Activated naive CD8-positive, alpha-beta T cell treated with anti-CD3 and anti-CD28 coated beads, Interleukin-2, amount 10 ng/mL, durations not matched to agents 7 days and 5 days (primary cell): ENCODE results near the gene C6orf89. TPM values are rescaled to one million over a fixed set of nuclear protein-coding genes. Genes with fewer than 3 reads are reported as not detected.
"Not testable (repeated sequence)": the region's sequence is repeated elsewhere in the genome, so short reads cannot be mapped to it uniquely, and the experiment has no call there.

Source experiments
- ATAC-seq: fragments of 150-1000 bp; cut with Tn5 transposase; one replicate; pipeline ENCODE4 v1.10.0; 2021; ENCODE audit warnings: low read depth, moderate library complexity
- POLR2A ChIA-PET: fragments of 350-600 bp; sonication (Branson Sonifier 250); formaldehyde crosslinking; loops from one replicate; lab custom pipeline; 2021; ENCODE audit warnings: antibody characterized with exemption; lab: Charles Lee
- DNase-seq: peaks from one replicate; pipeline ENCODE4 v3.0.0; 2021
- H3K27ac Mint-ChIP-seq: one replicate; pipeline ENCODE4 v1.8.0; 2022; ENCODE audit warnings: mild to moderate bottlenecking, mixed read lengths
- H3K27me3 Mint-ChIP-seq: one replicate; pipeline ENCODE4 v1.8.0; 2022; ENCODE audit warnings: mild to moderate bottlenecking, moderate library complexity, mixed read lengths
- H3K36me3 Mint-ChIP-seq: one replicate; pipeline ENCODE4 v1.8.0; 2021; ENCODE audit warnings: mild to moderate bottlenecking, mixed read lengths
- H3K4me1 Mint-ChIP-seq: one replicate; pipeline ENCODE4 v1.8.0; 2021; ENCODE audit warnings: mixed read lengths
- H3K4me3 Mint-ChIP-seq: one replicate; pipeline ENCODE4 v1.8.0; 2022; ENCODE audit warnings: mild to moderate bottlenecking, moderate library complexity, mixed read lengths
- H3K9me3 Mint-ChIP-seq: one replicate; pipeline ENCODE4 v1.8.0; 2021; ENCODE audit warnings: mixed read lengths
- total RNA-seq, 2 experiments: library from RNA; stranded (reverse); gene quantifications; one replicate each; pipeline ENCODE4 v1.2.3, GENCODE V29; 2021

Gene C6orf89
- total RNA-seq, 2 experiments from 2014 or later, result 45.3 to 46.0 TPM

DNA sequence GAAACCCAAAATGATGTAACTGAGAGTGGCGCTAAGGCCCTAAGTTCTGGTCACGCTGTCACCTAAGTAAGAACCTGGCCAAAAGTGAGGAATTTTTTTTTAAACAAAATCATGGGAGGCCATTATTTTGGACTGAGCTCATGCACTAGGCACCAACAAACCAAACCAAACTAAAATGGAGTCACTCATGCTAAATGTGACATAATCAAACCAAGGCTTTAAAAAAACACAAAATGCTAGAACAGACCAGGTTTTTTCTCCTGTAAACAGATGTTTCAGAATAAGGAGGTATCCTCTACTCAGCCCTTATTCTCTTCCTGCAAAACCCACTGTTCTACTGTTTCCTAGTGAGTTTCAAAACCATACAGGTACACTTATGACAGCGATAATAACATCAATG, 1.1 kb upstream of the C6orf89 start:
- ATAC-seq, result no peak
- H3K27me3 Mint-ChIP-seq, result no peaks in the 10 kb centered on the region
- no peak overlapping the region for H3K4me3 Mint-ChIP-seq

DNA sequence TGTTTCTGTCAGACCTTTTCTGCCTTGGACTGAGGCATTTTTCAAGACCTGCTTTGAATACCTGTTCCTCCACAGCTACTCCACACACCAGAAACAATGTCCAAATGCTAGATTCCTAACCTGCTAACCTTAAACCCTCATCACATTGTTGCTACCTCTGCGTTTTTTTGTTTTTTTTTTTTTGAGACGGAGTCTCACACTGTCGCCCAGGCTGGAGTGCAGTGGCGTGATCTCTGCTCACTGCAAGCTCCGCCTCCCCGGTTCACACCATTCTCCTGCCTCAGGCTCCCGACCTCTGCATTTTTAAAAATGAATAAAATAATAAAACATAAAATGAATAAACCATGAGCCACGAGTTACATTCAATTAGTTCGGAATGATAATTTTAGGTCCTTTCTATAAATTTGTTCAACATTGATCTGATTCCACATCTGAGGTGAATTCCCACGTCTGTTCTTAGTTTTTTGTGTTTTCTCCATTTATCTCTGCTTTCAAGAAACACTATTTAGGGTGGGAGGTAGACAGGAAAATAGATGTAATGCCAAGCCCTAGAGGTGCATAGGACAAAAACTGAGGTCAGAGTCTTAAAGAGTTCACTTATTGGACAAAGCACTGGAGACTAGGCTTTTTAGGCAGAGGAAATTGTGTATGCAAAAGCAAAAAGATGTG, 1.3 kb downstream of the C6orf89 start:
- H3K36me3 Mint-ChIP-seq, result peaks cover 6% of the 10 kb centered on the region
- peak overlapping the region; percentile 79 for H3K27ac Mint-ChIP-seq
- peaks cover 26% of the 10 kb centered on the region for H3K4me1 Mint-ChIP-seq
- H3K9me3 Mint-ChIP-seq, result peaks cover 2% of the 10 kb centered on the region
- H3K27me3 Mint-ChIP-seq, result no peaks in the 10 kb centered on the region
- peak overlapping the region; percentile 91 for H3K4me3 Mint-ChIP-seq
- DNase-seq (no peak), ATAC-seq (no peak)
- POLR2A ChIA-PET, result no interaction called here

More for the DNA sequence above, 1.1 kb upstream of the C6orf89 start:
- Mint-ChIP-seq H3K36me3 (peaks cover 2% of the 10 kb centered on the region), H3K4me1 (peaks cover 20% of the 10 kb centered on the region), H3K9me3 (no peaks in the 10 kb centered on the region), H3K27ac (no peak overlapping the region)
- no peak for DNase-seq
- POLR2A ChIA-PET, result interaction anchor here (1.8 to 2.4 kb wide), 3 partner anchors 10 to 286 kb away, joined by 4 to 21 read pairs (median 13); partner anchors contain the start of gene PPIL1

DNA sequence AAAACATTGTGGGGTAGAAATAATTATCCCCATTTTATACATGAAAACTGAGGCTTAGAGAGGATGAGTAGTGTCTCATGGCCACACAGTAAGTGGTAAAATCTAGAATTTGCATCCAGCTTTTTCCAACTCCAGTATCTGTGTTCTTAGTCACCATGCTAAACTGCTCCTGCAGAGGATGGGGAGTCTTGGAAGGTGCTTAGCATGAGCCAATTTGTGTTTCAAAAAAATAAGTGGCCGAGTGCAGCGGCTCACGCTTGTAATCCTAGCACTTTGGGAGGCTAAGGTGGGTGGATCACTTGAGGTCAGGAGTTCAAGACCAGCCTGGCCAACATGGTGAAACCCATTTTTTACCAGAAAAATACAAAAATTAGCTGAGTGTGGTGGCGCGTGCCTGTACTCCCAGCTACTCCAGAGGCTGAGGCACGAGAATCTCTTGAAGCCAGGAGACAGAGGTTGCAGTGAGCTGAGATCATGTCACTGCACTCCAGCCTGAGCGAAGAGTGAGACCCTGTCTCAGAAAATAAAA, 2.4 kb downstream of the C6orf89 start:
- Mint-ChIP-seq H3K36me3 (peaks cover 6% of the 10 kb centered on the region), H3K27me3 (no peaks in the 10 kb centered on the region), H3K4me1 (peaks cover 26% of the 10 kb centered on the region), H3K9me3 (peaks cover 2% of the 10 kb centered on the region), H3K4me3 (no peak overlapping the region), H3K27ac (no peak overlapping the region)
- POLR2A ChIA-PET, result no interaction called here
- DNase-seq (no peak), ATAC-seq (no peak)

GRCh38 chr6:36888654-36889481, 3.1 kb downstream of the C6orf89 start:
- H3K36me3 Mint-ChIP-seq, result peaks cover 6% of the 10 kb centered on the region
- no peaks in the 10 kb centered on the region for H3K27me3 Mint-ChIP-seq
- no peak overlapping the region for H3K4me3 Mint-ChIP-seq
- H3K27ac Mint-ChIP-seq, result no peak overlapping the region
- DNase-seq (no peak), ATAC-seq (no peak)
- peaks cover 2% of the 10 kb centered on the region for H3K9me3 Mint-ChIP-seq
- POLR2A ChIA-PET, result interaction anchor here (1.2 kb wide), 1 partner anchor 66 kb away, joined by 4 read pairs; no protein-coding TSS in a partner anchor
- H3K4me1 Mint-ChIP-seq, result peaks cover 26% of the 10 kb centered on the region

DNA sequence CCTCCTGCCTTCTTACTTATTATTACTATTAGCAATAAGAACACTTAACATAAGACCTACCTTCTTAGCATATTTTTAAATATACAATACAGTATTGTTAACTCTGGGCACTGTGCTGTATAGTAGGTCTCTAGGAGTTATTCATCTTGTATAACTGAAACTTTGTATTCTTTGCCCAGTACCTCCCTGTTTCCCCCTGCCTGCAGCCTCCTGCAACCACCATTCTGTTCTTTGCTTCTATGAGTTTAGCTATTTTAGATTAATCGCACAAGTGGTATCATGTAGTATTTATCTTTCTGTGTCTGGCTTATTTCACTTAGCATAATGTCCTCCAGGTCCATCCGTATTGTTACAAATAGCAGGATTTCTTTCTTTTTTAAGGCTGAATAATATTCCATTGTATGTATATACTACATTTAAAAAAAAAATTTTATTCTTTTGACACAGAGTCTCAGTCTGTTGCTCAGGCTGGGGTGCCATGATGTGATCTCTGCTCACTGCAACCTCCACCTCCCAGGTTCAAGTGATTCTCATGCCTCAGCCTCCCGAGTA, 4.4 kb downstream of the C6orf89 start:
- POLR2A ChIA-PET, result interaction anchor here (1.2 kb wide), 1 partner anchor 65 kb away, joined by 4 read pairs; no protein-coding TSS in a partner anchor
- H3K27me3 Mint-ChIP-seq, result no peaks in the 10 kb centered on the region
- DNase-seq (no peak), ATAC-seq (no peak)
- no peak overlapping the region for H3K27ac Mint-ChIP-seq
- peaks cover 29% of the 10 kb centered on the region for H3K4me1 Mint-ChIP-seq
- H3K9me3 Mint-ChIP-seq, result peaks cover 2% of the 10 kb centered on the region
- no peak overlapping the region for H3K4me3 Mint-ChIP-seq
- H3K36me3 Mint-ChIP-seq, result peaks cover 13% of the 10 kb centered on the region

DNA sequence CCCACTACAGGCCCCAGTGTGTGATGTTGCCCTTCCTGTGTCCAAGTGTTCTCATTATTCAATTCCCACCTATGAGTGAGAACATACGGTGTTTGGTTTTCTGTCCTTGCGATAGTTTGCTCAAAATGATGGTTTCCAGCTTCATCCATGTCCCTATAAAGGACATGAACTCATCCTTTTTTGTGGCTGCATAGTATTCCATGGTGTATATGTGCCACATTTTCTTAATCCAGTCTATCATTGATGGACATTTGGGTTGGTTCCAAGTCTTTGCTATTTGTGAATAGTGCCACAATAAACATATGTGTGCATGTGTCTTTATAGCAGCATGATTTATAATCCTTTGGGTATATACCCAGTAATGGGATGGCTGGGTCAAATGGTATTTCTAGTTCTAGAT, 5.4 kb downstream of the C6orf89 start:
- H3K27ac Mint-ChIP-seq, DNase-seq, ATAC-seq, H3K9me3 Mint-ChIP-seq, H3K27me3 Mint-ChIP-seq, POLR2A ChIA-PET, H3K4me3 Mint-ChIP-seq: not testable (repeated sequence)
- Mint-ChIP-seq H3K4me1 (peaks cover 29% of the 10 kb centered on the region), H3K36me3 (peaks cover 16% of the 10 kb centered on the region)

DNA sequence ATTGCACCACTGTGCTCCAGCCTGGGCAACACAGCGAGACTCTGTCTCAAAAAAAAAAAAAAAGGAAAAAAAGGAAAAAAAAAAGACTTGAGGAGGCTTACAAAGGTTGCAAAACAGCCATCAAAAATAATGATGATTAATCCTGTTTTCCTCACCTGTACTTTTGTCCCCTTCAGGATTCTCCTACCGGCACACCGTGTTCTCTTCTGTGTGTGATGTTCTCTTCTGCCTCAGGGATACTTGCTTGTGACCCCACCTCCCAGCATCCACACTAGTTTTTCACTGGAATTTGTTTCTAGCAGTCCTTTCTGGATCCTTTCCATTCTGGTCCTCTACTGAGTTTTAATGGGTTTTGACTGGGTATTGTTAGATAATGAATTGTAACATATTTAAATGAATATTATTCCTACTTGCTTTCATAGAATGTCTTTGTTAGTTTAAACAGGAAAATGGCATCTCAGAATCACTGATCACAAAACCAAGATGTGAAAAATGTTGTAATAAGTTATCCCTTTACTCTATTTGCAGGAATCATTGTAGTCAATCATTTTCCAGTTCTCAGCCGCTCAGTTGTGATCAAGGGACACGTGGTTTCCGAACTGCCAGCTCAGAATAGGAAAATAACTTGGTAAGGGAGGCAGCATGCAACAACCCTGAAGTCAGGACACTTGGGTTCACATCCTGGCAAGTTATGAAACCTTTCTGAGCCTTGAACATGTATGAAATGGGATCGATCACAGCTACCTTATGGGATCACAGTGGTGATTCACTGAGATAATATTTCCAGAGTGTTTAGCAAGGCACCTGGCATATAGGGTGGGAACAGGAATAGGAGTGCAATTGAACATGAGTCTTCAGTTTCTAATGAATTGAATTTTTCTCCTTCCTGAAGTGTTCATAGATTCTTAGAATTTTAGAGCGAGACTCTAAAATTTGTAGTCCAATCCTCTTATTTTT, 8.5 kb downstream of the C6orf89 start:
- Mint-ChIP-seq H3K27ac (no peak overlapping the region), H3K4me1 (peaks cover 9% of the 10 kb centered on the region), H3K27me3 (no peaks in the 10 kb centered on the region), H3K4me3 (no peak overlapping the region), H3K36me3 (peaks cover 17% of the 10 kb centered on the region), H3K9me3 (peaks cover 2% of the 10 kb centered on the region)
- no peak for DNase-seq
- POLR2A ChIA-PET, result no interaction called here
- no peak for ATAC-seq

GRCh38 chr6:36897609-36898008, 11.9 kb downstream of the C6orf89 start:
- Mint-ChIP-seq H3K27me3 (no peaks in the 10 kb centered on the region), H3K4me1 (peaks cover 3% of the 10 kb centered on the region), H3K4me3 (no peak overlapping the region), H3K9me3 (no peaks in the 10 kb centered on the region), H3K36me3 (peaks cover 19% of the 10 kb centered on the region), H3K27ac (no peak overlapping the region)
- DNase-seq (no peak), ATAC-seq (no peak)
- POLR2A ChIA-PET, result interaction anchor here (0.8 kb wide), 1 partner anchor 81 kb away, joined by 4 read pairs; no protein-coding TSS in a partner anchor

- no peak for DNase-seq
- no peaks in the 10 kb centered on the region for H3K27me3 Mint-ChIP-seq
- H3K9me3 Mint-ChIP-seq, result no peaks in the 10 kb centered on the region
- peaks cover 5% of the 10 kb centered on the region for H3K4me1 Mint-ChIP-seq
- peaks cover 24% of the 10 kb centered on the region for H3K36me3 Mint-ChIP-seq
- H3K4me3 Mint-ChIP-seq, result no peak overlapping the region
- ATAC-seq, result no peak
- POLR2A ChIA-PET, result no interaction called here
- H3K27ac Mint-ChIP-seq, result no peak overlapping the region
Measured at GRCh38 chr6:36904114-36904513, 18.4 kb downstream of the C6orf89 start.

DNA sequence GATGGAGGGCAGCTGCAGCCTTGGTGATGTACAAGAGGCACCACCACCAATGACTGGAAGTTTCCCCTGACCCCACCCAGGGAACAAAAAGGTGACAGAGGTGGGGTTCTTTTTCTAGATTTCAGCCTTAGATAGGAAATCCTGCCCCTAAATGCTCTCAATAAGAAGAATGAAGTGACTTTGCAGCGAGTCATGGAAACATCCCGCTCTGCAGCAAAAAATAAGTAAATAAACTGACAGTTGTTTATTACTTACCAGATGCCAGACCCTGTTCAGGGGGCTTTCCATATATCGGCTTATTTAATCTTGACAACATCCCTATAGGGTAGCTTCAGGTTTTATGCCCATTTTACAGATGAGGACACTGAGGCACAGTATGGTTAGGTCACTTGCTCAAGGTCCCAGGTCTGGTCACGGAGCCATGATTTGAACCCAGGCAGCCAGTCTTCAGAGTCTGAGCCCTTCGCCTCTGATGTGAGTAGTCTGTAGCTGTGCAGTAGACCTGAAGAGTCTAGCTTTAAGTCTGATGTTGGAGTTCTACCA, 19.2 kb downstream of the C6orf89 start:
- Mint-ChIP-seq H3K27ac (no peak overlapping the region), H3K36me3 (peaks cover 22% of the 10 kb centered on the region)
- ATAC-seq, result no peak

DNA sequence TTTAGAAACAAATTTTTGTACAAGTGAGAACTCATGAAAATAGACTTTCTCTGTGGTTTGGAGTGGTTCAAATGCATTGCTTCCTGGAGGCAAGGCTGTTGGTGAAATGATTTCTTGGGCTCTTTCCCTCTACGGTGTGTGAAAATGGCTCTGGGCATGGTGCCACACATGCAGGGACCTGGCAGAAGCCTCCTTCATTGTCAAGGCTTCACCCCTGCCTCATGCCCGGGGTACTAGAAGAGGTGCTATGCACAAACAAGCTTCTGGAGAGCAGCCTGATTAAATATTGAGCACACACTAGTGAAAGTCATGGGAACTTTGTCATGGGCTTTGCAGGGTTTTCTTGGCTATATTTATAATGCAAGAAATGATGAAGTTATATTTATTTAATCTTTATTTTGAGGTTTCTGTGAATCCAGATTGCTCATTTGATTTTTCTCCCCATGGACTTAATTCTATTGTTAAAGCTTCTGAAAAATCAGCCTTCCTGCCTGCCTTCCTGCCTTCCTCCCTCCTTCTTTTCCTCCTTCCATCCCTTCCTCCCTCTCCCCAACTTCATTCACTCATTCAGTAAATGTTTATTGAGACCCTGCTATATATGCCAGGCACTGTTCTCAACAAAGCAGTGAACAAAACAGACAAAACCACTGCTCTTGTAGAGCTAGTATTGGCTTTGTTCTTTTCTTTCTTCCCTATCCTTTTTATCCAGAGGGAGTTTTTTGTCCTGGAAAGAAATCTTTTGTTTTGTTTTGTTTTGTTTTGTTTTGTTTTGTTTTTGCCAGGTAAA, 21.0 kb downstream of the C6orf89 start:
- no peak overlapping the region for H3K4me3 Mint-ChIP-seq
- peaks cover 12% of the 10 kb centered on the region for H3K4me1 Mint-ChIP-seq
- DNase-seq (no peak), ATAC-seq (no peak)
- H3K27ac Mint-ChIP-seq, result no peak overlapping the region
- POLR2A ChIA-PET, result no interaction called here
- H3K27me3 Mint-ChIP-seq, result no peaks in the 10 kb centered on the region
- no peaks in the 10 kb centered on the region for H3K9me3 Mint-ChIP-seq
- H3K36me3 Mint-ChIP-seq, result peaks cover 27% of the 10 kb centered on the region

More for the DNA sequence above, 19.2 kb downstream of the C6orf89 start:
- Mint-ChIP-seq H3K9me3 (no peaks in the 10 kb centered on the region), H3K27me3 (no peaks in the 10 kb centered on the region), H3K4me3 (no peak overlapping the region), H3K4me1 (peaks cover 5% of the 10 kb centered on the region)
- no peak for DNase-seq
- POLR2A ChIA-PET, result no interaction called here

- Mint-ChIP-seq H3K27me3 (no peaks in the 10 kb centered on the region), H3K27ac (no peak overlapping the region), H3K36me3 (peaks cover 26% of the 10 kb centered on the region), H3K9me3 (no peaks in the 10 kb centered on the region), H3K4me1 (peaks cover 23% of the 10 kb centered on the region), H3K4me3 (no peak overlapping the region)
- POLR2A ChIA-PET, result no interaction called here
- ATAC-seq (no peak), DNase-seq (no peak)
Measured at GRCh38 chr6:36907781-36908180, 22.0 kb downstream of the C6orf89 start.
